Measurements from ENCODE around the gene RPS6KA2. TPM values are rescaled to one million over a fixed set of nuclear protein-coding genes. Genes with fewer than 3 reads are reported as not detected.

RPS6KA2 gene
- total RNA-seq, 4 donors from 2014 or later = 52.1 to 84.8 (median 58.7) TPM

DNA sequence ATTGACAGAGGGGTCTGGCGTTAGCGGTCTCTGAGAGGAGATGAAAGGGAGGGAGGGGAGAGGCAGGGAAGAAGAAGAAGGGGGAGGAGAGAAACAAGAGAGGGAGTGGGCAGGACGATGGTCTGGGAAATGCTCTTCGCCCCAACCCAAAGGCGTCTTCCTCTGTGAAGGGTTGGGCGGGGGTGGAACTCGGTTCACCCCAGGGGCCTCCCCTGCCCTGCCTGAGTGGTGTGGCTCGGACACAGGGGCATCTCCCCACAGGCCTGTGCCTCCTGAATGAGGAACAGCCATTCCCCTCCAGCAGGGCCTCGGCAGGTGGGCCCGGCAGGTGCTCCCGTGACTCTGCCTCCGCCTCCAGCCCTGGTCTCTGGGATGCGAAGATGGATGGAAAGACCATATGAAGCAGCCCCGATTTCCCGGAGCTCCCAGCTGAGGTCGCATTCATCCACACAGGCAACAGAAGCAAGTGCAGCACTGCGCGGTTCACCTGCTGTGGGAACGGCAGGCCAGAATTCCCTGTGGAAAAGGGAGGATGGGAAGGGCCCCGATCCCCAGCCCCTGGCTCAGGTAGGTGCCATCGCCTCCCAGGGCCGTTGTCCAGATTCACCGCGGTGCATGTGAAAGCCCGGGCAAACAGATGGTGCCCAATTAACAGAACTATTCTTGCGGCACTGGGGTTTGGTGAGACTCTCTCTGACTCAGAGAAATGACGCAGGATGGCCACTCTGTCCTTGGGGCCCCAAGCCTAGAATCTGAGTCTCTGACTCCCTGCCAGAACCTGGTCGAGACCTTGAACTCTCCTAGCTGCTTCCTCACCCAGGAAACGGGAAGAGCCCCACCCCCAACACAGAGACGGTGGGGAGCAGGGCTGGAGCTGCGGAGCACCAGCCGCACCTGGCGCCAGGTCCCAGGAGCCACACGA lies 29.4 kb upstream of the RPS6KA2 start:
- no peak for TF ChIP-seq CTCF (IDR thresholded peaks at IDR 0.05)
- DNase-seq (ENCODE audit: low spot score) (no peak), ATAC-seq (ENCODE audit: low FRiP score) (peak; percentile 23)

- TF ChIP-seq CTCF (IDR thresholded peaks at IDR 0.05) = no peak
- DNase-seq (ENCODE audit: low spot score) (no peak), ATAC-seq (ENCODE audit: low FRiP score) (no peak)
Observed at GRCh38 chr6:166655713-166656229, 28.7 kb upstream of the RPS6KA2 start.

DNA sequence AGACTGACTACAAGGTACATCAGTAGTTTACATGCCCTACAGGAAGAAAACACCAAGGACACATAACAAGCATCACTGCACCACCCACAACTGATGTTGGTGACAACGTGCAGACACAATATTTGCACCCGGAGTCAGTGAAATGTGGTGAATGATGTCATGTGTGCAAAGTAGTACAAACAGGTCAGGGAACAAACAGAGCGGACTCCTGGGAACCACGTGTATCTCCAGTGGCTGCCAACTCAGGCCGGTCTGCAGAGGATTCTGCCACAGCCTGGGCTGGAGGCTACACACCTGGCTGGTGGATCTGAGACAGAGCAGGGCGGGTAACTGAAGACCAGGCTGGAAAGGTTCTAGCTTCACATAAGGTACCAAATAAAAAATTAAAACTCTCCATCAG lies 28.2 kb upstream of the RPS6KA2 start:
- TF ChIP-seq CTCF (IDR thresholded peaks at IDR 0.05) = no peak
- DNase-seq (ENCODE audit: low spot score) (no peak), ATAC-seq (ENCODE audit: low FRiP score) (no peak)

- DNase-seq (ENCODE audit: low spot score) (no peak), ATAC-seq (ENCODE audit: low FRiP score) (no peak)
- no peak for TF ChIP-seq CTCF (IDR thresholded peaks at IDR 0.05)
Observed at GRCh38 chr6:166654573-166654972, 27.5 kb upstream of the RPS6KA2 start.

DNA sequence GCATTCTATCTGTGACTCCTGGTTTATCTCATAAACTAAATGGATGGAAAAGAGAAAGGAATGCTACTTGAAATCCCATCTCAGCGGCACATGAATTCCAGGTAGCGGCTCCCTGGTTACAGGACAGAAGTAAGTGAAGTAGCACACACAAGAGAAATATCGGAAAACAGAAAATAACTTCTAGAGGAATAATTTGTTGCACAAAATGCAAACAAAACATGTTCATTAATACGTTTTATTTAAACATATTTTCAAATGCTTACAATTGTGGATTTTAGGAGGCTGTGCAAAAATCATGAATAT lies 26.5 kb upstream of the RPS6KA2 start:
- ATAC-seq (ENCODE audit: low FRiP score) = no peak
- no peak for TF ChIP-seq CTCF (IDR thresholded peaks at IDR 0.05)
- DNase-seq (ENCODE audit: low spot score) = no peak

DNA sequence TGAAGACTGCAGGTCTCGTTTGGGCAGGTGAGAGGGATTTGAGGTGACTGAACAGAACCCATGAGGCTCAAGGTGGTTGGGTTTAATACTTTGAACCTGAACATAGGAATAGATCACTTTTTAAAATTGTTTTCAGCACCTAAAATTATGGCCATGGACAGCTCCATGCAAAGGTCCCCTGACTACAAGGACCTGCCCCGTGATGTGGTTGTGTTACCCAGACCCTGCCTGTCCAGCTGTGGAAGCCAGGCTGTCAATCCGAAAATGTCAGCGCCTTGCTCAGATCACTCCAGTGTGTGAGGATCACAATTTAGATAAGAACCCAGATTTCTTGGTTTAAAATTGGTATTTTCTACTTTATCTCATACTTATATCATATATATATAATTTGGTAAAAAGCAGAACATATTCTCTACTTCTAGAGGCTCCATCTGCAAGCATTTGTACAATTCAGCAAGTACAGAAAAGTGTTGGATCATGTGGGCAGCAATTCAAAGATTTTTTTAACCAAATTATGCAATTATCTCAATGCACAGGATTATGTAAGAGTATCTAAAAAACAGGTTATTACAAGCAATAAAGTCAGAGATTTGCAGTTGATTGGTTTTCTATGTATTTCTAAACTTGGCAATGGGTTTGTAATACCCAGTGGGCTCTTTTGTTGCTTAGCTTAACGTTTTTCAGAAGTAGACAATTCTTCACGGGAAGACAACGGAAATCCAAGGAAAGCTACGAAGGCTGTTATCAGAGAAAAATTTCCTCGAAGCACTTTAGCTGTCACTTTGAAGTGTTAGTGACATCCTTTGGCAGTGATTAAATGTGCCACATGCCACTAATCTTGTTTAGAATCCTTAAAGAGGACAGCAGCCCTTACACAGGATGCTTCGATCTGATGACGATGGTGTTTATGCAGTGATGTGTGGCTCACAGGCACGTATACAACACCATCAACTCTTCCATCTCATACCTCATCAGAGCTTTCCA lies 24.1 kb upstream of the RPS6KA2 start:
- DNase-seq (ENCODE audit: low spot score) (no peak), ATAC-seq (ENCODE audit: low FRiP score) (no peak)
- no peak for TF ChIP-seq CTCF (IDR thresholded peaks at IDR 0.05)

Measured in omental fat pad (tissue), 4 donors.